ENCODE measurements around the gene PTCH1.

The PTCH1 gene

DNA sequence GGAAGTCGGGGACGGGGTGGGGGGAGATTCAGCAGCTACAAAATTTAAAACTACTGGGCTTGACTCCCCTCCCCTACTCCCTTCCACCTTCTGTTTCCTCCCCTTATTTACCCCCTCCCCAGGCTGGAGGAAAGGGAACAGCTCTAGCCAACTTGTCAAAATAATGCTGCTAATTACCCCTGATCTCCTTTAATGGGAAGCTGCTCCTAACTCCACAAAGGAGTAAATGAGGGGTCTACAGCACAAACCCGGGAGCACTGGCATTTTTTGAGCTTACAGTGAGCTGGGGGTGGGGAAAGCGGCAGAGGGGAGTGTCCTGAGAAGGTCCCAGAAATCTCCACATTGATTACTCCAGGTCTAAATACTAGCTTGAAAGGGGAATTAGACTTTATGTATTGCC is 3.1 kb downstream of the PTCH1 start:
- no peak for DNase-seq
- Histone ChIP-seq H3K36me3 (ENCODE audit: control insufficient read depth, insufficient read depth, low read length) (no peaks in the 10 kb centered on the region), H3K4me1 (ENCODE audit: control insufficient read depth, insufficient read depth, low read length, poor library complexity, severe bottlenecking) (peaks cover 17% of the 10 kb centered on the region), H3K27ac (ENCODE audit: insufficient read depth, low read length, poor library complexity, severe bottlenecking) (no peak overlapping the region), H3K4me3 (ENCODE audit: insufficient read depth, low read depth, low read length, poor library complexity, severe bottlenecking) (no peak overlapping the region), H3K27me3 (replicated peaks; ENCODE audit: control insufficient read depth, insufficient read depth, low read length, poor library complexity, severe bottlenecking) (no peaks in the 10 kb centered on the region), H3K9me3 (ENCODE audit: control insufficient read depth, low read length) (no peaks in the 10 kb centered on the region)

DNA sequence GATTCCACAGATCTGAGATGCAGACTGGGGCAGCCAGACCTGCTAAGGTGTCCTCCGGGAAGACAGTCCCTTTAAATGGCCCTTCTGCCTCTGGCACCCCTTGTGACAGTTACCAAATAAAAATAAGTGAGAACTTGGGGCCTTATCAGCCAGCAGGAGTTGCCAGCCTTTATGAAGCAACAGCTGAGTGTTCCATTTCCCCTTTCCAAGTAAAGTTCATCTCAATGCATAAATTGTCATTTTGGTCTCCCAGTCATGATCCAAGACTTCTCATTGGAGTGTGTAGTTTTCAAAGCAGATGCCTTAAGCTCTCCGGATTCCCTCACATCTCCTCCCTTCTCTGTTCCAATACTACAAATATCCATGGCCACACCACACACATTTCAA is 4.1 kb downstream of the PTCH1 start:
- Histone ChIP-seq H3K4me1 (ENCODE audit: control insufficient read depth, insufficient read depth, low read length, poor library complexity, severe bottlenecking) (peaks cover 17% of the 10 kb centered on the region), H3K27ac (ENCODE audit: insufficient read depth, low read length, poor library complexity, severe bottlenecking) (no peak overlapping the region), H3K27me3 (replicated peaks; ENCODE audit: control insufficient read depth, insufficient read depth, low read length, poor library complexity, severe bottlenecking) (no peaks in the 10 kb centered on the region), H3K36me3 (ENCODE audit: control insufficient read depth, insufficient read depth, low read length) (no peaks in the 10 kb centered on the region), H3K9me3 (ENCODE audit: control insufficient read depth, low read length) (no peaks in the 10 kb centered on the region), H3K4me3 (ENCODE audit: insufficient read depth, low read depth, low read length, poor library complexity, severe bottlenecking) (no peak overlapping the region)
- no peak for DNase-seq

GRCh38 chr9:95511952-95512708 is 4.6 kb downstream of the PTCH1 start:
- no peak overlapping the region for H3K27ac ChIP-seq (ENCODE audit: insufficient read depth, low read length, poor library complexity, severe bottlenecking)
- no peak for DNase-seq
- H3K9me3 ChIP-seq (ENCODE audit: control insufficient read depth, low read length): no peaks in the 10 kb centered on the region
- H3K4me1 ChIP-seq (ENCODE audit: control insufficient read depth, insufficient read depth, low read length, poor library complexity, severe bottlenecking): peaks cover 17% of the 10 kb centered on the region
- H3K27me3 ChIP-seq (replicated peaks; ENCODE audit: control insufficient read depth, insufficient read depth, low read length, poor library complexity, severe bottlenecking): no peaks in the 10 kb centered on the region
- no peak overlapping the region for H3K4me3 ChIP-seq (ENCODE audit: insufficient read depth, low read depth, low read length, poor library complexity, severe bottlenecking)
- H3K36me3 ChIP-seq (ENCODE audit: control insufficient read depth, insufficient read depth, low read length): no peaks in the 10 kb centered on the region

DNA sequence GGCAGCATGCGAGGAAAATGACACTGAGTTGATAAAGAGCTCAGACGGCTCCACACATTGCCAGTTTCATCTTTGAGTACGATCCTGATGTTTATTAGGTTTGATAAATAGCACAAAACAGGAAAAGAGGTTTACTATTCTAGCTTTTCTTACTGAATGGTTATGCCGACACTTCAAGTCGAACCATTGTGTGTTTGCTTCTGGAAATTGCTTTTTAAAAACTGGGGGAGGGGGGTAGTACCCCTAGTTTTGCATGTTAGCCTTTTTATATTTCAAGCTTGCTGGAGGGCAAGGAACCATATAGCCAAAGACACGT is 5.2 kb downstream of the PTCH1 start:
- peaks cover 17% of the 10 kb centered on the region for H3K4me1 ChIP-seq (ENCODE audit: control insufficient read depth, insufficient read depth, low read length, poor library complexity, severe bottlenecking)
- H3K4me3 ChIP-seq (ENCODE audit: insufficient read depth, low read depth, low read length, poor library complexity, severe bottlenecking): peak overlapping the region; percentile 48
- DNase-seq: no peak
- no peaks in the 10 kb centered on the region for H3K36me3 ChIP-seq (ENCODE audit: control insufficient read depth, insufficient read depth, low read length)
- no peaks in the 10 kb centered on the region for H3K9me3 ChIP-seq (ENCODE audit: control insufficient read depth, low read length)
- no peaks in the 10 kb centered on the region for H3K27me3 ChIP-seq (replicated peaks; ENCODE audit: control insufficient read depth, insufficient read depth, low read length, poor library complexity, severe bottlenecking)
- peak overlapping the region; percentile 35 for H3K27ac ChIP-seq (ENCODE audit: insufficient read depth, low read length, poor library complexity, severe bottlenecking)

GRCh38 chr9:95510709-95511615 is 5.8 kb downstream of the PTCH1 start:
- Histone ChIP-seq H3K36me3 (ENCODE audit: control insufficient read depth, insufficient read depth, low read length) (no peaks in the 10 kb centered on the region), H3K9me3 (ENCODE audit: control insufficient read depth, low read length) (no peaks in the 10 kb centered on the region), H3K27ac (ENCODE audit: insufficient read depth, low read length, poor library complexity, severe bottlenecking) (peak overlapping the region; percentile 39), H3K27me3 (replicated peaks; ENCODE audit: control insufficient read depth, insufficient read depth, low read length, poor library complexity, severe bottlenecking) (no peaks in the 10 kb centered on the region), H3K4me3 (ENCODE audit: insufficient read depth, low read depth, low read length, poor library complexity, severe bottlenecking) (peak overlapping the region; percentile 64), H3K4me1 (ENCODE audit: control insufficient read depth, insufficient read depth, low read length, poor library complexity, severe bottlenecking) (peaks cover 20% of the 10 kb centered on the region)
- peak; percentile 65 to 71 (median 69) for DNase-seq

- no peaks in the 10 kb centered on the region for H3K27me3 ChIP-seq (replicated peaks; ENCODE audit: control insufficient read depth, insufficient read depth, low read length, poor library complexity, severe bottlenecking)
- peak overlapping the region; percentile 39 for H3K27ac ChIP-seq (ENCODE audit: insufficient read depth, low read length, poor library complexity, severe bottlenecking)
Observed at GRCh38 chr9:95509851-95510708, 6.7 kb downstream of the PTCH1 start.

DNA sequence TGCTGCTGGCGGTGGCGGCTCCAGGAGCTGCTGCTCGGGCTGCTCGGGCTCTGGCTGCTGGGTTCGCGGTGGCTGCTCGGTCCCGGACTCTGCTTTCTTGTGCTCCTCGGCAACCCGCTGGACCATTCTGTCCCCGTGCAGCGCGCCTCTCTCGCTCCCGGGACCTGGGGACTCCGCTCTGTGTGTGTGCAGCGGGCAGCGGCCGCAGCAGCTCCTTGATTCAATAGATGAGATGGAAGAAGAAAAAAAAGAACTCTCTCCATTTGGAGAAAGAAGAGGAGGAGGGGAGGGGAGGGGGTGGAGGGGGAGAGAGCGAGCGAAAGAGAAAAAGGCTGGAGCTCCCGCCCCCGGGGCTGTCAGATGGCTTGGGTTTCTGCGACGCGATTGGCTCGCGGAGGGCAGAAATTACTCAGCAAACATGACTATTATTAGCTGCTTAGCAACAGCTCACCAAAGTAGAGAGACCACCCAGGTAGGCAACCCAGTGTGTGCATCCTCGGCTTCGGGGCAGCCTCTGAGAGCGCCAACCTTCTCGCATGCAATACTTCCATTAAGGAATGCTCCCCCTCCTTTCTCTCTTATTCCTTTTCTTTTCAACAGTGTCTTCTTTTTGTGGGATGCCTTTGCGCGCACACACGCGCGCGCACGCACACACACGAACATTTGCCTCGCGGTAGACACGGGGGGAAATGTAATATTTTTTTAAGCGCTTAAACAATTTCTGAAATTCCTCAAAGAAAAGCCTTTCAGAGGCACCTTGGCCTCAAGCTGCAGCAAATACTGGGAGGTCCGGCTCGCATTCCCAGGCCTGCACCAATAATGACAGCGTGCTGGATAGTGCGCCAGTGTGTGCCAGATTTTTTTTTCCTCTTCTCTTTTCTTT is 7.6 kb downstream of the PTCH1 start:
- H3K4me1 ChIP-seq (ENCODE audit: control insufficient read depth, insufficient read depth, low read length, poor library complexity, severe bottlenecking): peaks cover 13% of the 10 kb centered on the region
- no peak overlapping the region for H3K27ac ChIP-seq (ENCODE audit: insufficient read depth, low read length, poor library complexity, severe bottlenecking)
- peak overlapping the region; percentile 64 for H3K4me3 ChIP-seq (ENCODE audit: insufficient read depth, low read depth, low read length, poor library complexity, severe bottlenecking)
- H3K9me3 ChIP-seq (ENCODE audit: control insufficient read depth, low read length): no peaks in the 10 kb centered on the region
- H3K27me3 ChIP-seq (replicated peaks; ENCODE audit: control insufficient read depth, insufficient read depth, low read length, poor library complexity, severe bottlenecking): no peaks in the 10 kb centered on the region
- no peaks in the 10 kb centered on the region for H3K36me3 ChIP-seq (ENCODE audit: control insufficient read depth, insufficient read depth, low read length)
- DNase-seq: peak in 2 of 3 donors; percentile 25 to 46

More at GRCh38 chr9:95509851-95510708, 6.7 kb downstream of the PTCH1 start:
- H3K36me3 ChIP-seq (ENCODE audit: control insufficient read depth, insufficient read depth, low read length): no peaks in the 10 kb centered on the region
- peak overlapping the region; percentile 64 for H3K4me3 ChIP-seq (ENCODE audit: insufficient read depth, low read depth, low read length, poor library complexity, severe bottlenecking)
- peaks cover 13% of the 10 kb centered on the region for H3K4me1 ChIP-seq (ENCODE audit: control insufficient read depth, insufficient read depth, low read length, poor library complexity, severe bottlenecking)
- no peak for DNase-seq
- H3K9me3 ChIP-seq (ENCODE audit: control insufficient read depth, low read length): no peaks in the 10 kb centered on the region

- H3K27me3 ChIP-seq (replicated peaks; ENCODE audit: control insufficient read depth, insufficient read depth, low read length, poor library complexity, severe bottlenecking): no peaks in the 10 kb centered on the region
- H3K4me3 ChIP-seq (ENCODE audit: insufficient read depth, low read depth, low read length, poor library complexity, severe bottlenecking): peak overlapping the region; percentile 69
- H3K9me3 ChIP-seq (ENCODE audit: control insufficient read depth, low read length): no peaks in the 10 kb centered on the region
- H3K4me1 ChIP-seq (ENCODE audit: control insufficient read depth, insufficient read depth, low read length, poor library complexity, severe bottlenecking): peaks cover 13% of the 10 kb centered on the region
- H3K36me3 ChIP-seq (ENCODE audit: control insufficient read depth, insufficient read depth, low read length): no peaks in the 10 kb centered on the region
- no peak overlapping the region for H3K27ac ChIP-seq (ENCODE audit: insufficient read depth, low read length, poor library complexity, severe bottlenecking)
- DNase-seq: peak in 1 of 3 donors; percentile 2
Observed at GRCh38 chr9:95508242-95508967, 8.4 kb downstream of the PTCH1 start.
